Camera-type eye (tissue), 1 donor: ENCODE measurements around the gene IL21R. TPM values are rescaled to one million over a fixed set of nuclear protein-coding genes. Genes with fewer than 3 reads are reported as not detected.

Experiments used
- total RNA-seq: library from RNA; depleted of rRNA; stranded (reverse); fragments of >200 nt; gene quantifications from one replicate; pipeline ENCODE4 v1.2.3, GENCODE V29; 2014

Gene IL21R
- total RNA-seq, result 0.33 TPM

GRCh38 chr16:27401768-27402568 lies at the start of gene IL21R:
Gene IL21R (plus strand): TSS chr16:27402174. CDS start chr16:27430072, 27,898 bp downstream.

Other genes with a start within 250 kb of the IL21R start
- gene KDM8, start 198.6 kb upstream of the IL21R start, total RNA-seq, result 9.2 TPM
- 40.5 TPM for gene NSMCE1, start 133.4 kb upstream of the IL21R start, total RNA-seq
- 18.9 TPM for gene IL4R, start 88.2 kb upstream of the IL21R start, total RNA-seq
- gene GTF3C1, start 147.7 kb downstream of the IL21R start, total RNA-seq, result 109 TPM
- 69.2 TPM for gene KATNIP, start 148.0 kb downstream of the IL21R start, total RNA-seq